Mucosa of descending colon (tissue), 3 donors: Measurements from ENCODE around the gene TACC2. TPM values are rescaled to one million over a fixed set of nuclear protein-coding genes. Genes with fewer than 3 reads are reported as not detected.

ENCODE experiments used
- ATAC-seq: fragments of 200-7000 bp; cut with Tn5 transposase; one replicate; pipeline ENCODE4 v1.9.1; 2020; ENCODE audit warnings: mild to moderate bottlenecking, moderate library complexity
- DNase-seq, 3 donors: peaks; one replicate each; pipeline ENCODE4 v3.0.0-alpha.2; 2020
- H3K36me3 ChIP-seq: fragments of 200-600 bp; one replicate; pipeline ENCODE4 v1.8.0; 2021; ENCODE audit warnings: low read depth, mild to moderate bottlenecking
- H3K4me1 ChIP-seq: fragments of 200-600 bp; one replicate; pipeline ENCODE4 v1.8.0; 2021; ENCODE audit warnings: low read depth, mild to moderate bottlenecking
- H3K4me3 ChIP-seq: fragments of 200-600 bp; one replicate; pipeline ENCODE4 v1.8.0; 2021; ENCODE audit warnings: mild to moderate bottlenecking
- H3K9me3 ChIP-seq: fragments of 200-600 bp; one replicate; pipeline ENCODE4 v1.8.0; 2021; ENCODE audit warnings: mild to moderate bottlenecking
- intact Hi-C, 2 donors: fragments of 100-400 bp; cut with DNase I in 1 of 2; cut with micrococcal nuclease in 1 of 2; formaldehyde crosslinking; loops; one replicate each; pipeline versions ENCODE4 v1.11.0 to v1.11.1; 2022; cut with DNase I, micrococcal nuclease
- total RNA-seq, 3 donors: library from RNA; stranded (reverse); fragmentation: NEBNext Ultra II Directional in 2 of 3; extraction: Animal tissue kit (Norgen Biotek cat#: 25700) in 2 of 3; gene quantifications; one replicate each; pipeline versions ENCODE4 v1.2.1 to v1.2.4, GENCODE V29; 2021 to 2023
- TF ChIP-seq, protein P1 (sequence below): fragments of 200-600 bp; IDR thresholded peaks from one replicate; pipeline ENCODE4 v1.8.0; 2022; ENCODE audit warnings: antibody characterized with exemption, mild to moderate bottlenecking
- donor health status: DM: no; HTN: no; CAD: no; lungs with moderate emphysema.
- donor health status: DM: no; HTN: no; CAD: no.
- donor health status: DM: no; HTN: yes; CAD: no.

The TACC2 gene
- total RNA-seq, 3 donors from 2014 or later: 97.5 to 170 (median 133) TPM

DNA sequence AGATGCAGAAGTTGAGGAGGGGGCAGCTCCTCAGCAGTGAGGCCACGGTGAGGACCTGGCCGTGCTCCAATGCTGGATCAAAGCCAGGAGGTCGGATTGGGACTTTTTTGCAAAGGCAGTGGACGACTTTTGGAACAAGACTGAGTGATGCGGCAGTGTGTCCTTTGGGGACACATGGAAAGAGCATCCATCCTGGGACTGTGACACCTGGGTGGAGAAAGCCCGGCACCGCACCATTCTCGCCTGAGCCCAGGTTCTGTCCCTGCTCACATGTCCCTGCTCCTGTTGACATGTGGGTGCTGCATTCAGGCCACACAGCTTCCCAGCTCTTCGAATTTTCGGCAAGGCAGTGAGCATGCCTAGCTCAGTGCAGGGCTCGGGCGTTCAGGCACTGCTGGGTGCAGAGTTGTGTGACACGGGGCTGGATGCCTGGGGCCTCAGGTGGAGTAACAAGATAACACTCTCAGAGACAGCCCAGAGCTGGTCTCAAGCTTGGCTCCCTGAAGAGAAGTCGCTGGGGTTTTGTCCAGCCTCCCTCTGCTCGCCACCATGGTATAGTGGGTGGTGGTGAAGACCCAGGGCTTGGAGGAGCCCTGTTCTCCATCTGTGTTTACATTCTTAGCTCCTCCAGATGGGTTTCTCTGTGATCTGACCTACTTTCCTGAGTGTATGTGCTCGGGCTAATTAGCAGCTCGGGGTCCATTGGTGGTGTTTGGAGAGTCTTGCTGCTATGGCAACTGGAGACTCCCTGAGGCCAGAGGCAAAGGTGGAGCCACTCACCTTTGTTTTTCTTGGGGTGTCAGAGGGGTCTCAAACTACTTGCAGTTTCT lies 170.4 kb downstream of the TACC2 start:
- no peaks in the 10 kb centered on the region for H3K36me3 ChIP-seq
- ATAC-seq (no peak), DNase-seq (no peak)
- H3K9me3 ChIP-seq: no peaks in the 10 kb centered on the region
- H3K4me3 ChIP-seq: no peak overlapping the region
- no peaks in the 10 kb centered on the region for H3K4me1 ChIP-seq
- intact Hi-C loops: no loop called here
- TF ChIP-seq, protein P1, sequence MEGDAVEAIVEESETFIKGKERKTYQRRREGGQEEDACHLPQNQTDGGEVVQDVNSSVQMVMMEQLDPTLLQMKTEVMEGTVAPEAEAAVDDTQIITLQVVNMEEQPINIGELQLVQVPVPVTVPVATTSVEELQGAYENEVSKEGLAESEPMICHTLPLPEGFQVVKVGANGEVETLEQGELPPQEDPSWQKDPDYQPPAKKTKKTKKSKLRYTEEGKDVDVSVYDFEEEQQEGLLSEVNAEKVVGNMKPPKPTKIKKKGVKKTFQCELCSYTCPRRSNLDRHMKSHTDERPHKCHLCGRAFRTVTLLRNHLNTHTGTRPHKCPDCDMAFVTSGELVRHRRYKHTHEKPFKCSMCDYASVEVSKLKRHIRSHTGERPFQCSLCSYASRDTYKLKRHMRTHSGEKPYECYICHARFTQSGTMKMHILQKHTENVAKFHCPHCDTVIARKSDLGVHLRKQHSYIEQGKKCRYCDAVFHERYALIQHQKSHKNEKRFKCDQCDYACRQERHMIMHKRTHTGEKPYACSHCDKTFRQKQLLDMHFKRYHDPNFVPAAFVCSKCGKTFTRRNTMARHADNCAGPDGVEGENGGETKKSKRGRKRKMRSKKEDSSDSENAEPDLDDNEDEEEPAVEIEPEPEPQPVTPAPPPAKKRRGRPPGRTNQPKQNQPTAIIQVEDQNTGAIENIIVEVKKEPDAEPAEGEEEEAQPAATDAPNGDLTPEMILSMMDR: no peak

DNA sequence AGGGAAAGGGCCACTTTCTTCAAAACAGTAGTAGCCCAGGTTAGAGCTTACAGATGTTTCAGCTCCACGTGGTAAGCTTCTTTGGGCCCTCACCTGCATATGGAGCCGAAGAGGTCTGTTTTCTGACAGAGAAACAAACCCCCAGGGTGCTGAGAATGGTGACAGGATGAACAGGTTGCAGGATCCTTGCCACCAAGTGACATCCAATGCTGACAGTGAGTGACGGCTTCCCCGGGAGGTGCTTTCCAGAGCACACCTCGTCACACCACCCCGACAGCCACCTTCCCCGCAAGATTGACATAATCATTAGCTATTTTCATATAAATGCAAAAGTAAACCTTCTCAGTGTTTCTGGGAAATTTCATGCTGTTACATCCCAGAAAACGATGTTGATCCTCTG lies 172.8 kb downstream of the TACC2 start:
- no peak overlapping the region for H3K4me3 ChIP-seq
- H3K4me1 ChIP-seq: no peaks in the 10 kb centered on the region
- H3K9me3 ChIP-seq: no peaks in the 10 kb centered on the region
- TF ChIP-seq, protein P1: no peak
- ATAC-seq: no peak
- no peak for DNase-seq
- intact Hi-C loops: no loop called here
- no peaks in the 10 kb centered on the region for H3K36me3 ChIP-seq

DNA sequence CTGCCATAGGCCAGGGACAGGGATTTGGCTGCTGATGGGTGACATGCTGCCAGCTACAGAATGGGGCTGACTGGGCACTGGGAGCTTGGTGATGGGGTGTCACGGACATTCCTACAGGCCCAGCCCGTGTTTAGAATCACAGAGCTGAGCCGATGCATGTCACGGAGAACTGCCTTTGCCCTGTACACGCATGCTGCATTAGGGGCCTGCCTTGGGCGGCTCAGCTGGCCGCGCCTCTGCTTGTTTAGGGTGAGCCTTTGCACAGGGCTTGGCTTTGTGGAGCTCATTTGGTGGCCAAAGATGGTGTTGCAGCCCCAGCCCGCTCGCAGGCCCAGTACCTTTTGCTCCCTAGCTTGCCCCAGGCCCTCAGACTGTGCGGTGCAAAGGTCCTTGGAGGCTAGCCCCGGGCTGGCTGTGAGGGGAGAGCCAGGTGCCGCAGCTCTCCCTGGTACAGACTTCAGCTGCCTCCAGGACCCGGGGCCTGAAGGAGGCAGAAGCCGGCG lies 173.8 kb downstream of the TACC2 start:
- DNase-seq (peak in 2 of 3 donors; percentile 25 to 44), ATAC-seq (peak; percentile 73)
- no peak overlapping the region for H3K4me3 ChIP-seq
- TF ChIP-seq, protein P1: no peak
- H3K9me3 ChIP-seq: no peaks in the 10 kb centered on the region
- no peaks in the 10 kb centered on the region for H3K4me1 ChIP-seq
- H3K36me3 ChIP-seq: no peaks in the 10 kb centered on the region
- intact Hi-C loops: no loop called here

DNA sequence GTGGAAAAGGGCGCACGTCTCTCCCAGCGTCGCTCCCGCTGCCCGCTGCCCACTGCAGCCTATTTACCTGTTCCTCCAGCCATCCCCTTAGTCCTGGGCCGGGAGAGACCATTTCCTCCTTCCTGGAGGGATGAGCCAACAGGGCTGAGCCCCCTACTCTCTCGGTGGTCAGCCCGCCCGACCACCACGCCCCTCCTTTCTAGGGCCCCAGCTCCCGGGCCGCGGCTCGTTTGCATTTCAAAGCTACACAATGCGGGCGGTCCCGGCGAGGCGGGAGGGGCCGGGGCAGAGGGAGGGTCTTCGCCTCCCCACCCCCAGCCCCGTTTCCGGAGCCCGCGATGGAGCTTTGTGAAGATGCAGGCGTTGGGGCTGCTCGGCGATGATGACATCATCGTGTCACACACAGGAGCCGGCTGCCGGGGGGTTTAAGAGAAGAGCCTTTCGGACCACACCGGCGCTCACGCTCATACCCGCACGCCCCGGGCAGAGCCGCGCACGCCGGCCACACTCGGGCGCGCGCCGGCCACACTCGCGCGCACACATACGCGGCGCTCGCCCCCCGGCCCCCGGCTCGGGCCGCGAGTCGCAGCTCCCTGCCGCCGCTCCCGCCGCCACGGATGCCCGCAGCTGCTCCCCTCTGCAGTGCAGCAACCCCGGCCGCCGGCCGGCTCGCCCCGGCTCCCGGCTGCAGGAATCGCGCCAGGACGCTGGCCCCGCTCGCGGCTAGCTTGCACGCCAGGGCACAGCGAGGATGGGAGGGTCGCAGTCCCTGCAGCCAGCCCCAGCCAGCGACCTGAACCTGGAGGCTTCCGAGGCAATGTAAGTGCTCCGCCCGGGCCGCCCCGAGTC lies 174.4 kb downstream of the TACC2 start:
- Histone ChIP-seq H3K4me1 (no peaks in the 10 kb centered on the region), H3K4me3 (no peak overlapping the region), H3K36me3 (no peaks in the 10 kb centered on the region), H3K9me3 (no peaks in the 10 kb centered on the region)
- DNase-seq (no peak), ATAC-seq (no peak)
- TF ChIP-seq, protein P1: no peak
- intact Hi-C loops: no loop called here

DNA sequence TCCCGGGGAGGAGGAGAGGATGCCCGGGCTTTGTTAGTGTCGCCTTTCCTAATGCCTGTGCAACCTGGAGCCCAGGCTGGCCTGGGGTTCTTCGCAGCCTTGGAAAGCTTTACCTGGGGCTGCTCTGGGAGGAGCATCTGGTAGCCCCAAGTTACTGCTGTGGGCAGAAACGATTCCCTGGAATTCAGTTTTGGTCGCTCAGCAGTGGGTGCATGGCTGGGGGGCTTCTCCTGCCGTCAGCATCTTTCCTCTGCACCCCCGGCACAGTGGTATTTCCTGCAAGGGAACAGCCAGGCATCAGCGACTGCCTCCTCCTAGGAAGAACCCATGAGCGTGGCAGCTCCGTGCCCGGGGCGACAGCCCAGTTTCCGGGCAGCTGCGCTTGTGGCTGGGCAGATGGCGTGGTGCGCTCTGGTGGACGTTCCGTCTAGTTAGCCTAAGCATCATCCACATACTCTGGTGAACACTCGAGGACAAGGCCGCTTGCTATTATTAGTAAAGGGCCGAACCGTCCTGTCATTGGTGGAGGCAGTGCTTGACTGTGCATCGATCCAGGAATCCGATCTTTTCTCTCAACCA lies 175.1 kb downstream of the TACC2 start:
- DNase-seq (no peak), ATAC-seq (no peak)
- Histone ChIP-seq H3K4me3 (no peak overlapping the region), H3K9me3 (no peaks in the 10 kb centered on the region), H3K4me1 (no peaks in the 10 kb centered on the region), H3K36me3 (no peaks in the 10 kb centered on the region)
- intact Hi-C loops: no loop called here
- TF ChIP-seq, protein P1: no peak
